SIG-M5 treated with dmso at 0.1 percent for 504 hours (cell line): ENCODE results near the gene GPR78.

ENCODE experiments used
- DNase-seq: peaks from one replicate; lab custom pipeline; 2025; ENCODE audit not compliant: unreplicated experiment; lab: John Stamatoyannopoulos, UW

Gene GPR78

DNA sequence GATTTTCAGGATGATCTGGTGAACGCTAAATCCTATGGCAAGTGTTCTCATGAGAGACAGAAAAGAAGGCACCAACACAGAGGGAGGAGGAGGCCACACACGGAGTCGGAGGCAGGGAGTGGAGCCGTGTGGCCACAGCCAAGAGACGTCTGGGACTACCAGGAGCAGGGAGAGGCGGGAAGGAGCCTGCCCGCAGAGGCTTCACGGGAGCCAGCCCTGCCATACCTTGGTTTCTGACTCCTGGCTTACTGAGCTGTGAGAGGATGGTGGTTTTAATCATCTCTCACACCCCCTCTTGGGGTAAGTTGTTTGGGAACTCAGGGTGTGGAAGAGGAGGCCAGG, 33.5 kb upstream of the GPR78 start:
- no peak for DNase-seq

DNA sequence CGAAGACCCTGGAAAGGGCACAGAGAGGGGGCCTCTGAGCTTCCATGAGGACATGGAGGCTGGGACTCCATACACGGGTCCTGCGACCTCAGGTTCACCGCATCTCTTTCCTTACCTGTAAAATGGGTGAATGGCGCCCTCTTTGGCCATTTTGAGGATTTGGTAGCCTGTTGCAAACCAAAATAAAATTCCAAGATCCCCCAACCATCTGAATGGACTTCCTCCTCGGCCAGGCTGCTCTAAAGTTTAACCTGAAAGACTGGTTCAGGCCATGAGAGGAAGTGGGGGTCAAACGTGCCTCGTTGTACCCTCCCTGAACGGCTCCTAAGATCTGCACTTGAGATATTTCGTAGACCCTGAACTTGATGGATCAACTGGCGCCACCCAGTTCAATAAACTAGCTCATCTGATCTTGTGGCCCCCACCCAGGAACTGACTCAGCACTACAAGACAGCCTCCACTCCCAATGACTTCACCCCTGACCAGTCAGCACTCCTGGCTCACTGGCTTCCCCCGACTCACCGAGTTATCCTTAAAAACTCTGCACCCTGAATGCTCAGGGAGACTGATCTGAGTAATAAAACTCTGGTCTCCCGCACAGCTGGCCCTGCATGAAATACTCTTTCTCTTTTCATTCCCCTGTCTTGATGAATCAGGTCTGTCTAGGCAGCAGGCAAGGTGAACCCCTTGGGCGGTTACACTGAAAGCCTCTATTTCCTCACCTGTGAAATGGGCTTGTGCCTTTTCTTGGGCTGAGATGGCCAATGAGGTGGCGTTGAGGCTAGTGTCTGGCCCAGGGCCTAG, 32.9 kb upstream of the GPR78 start:
- DNase-seq: no peak

DNA sequence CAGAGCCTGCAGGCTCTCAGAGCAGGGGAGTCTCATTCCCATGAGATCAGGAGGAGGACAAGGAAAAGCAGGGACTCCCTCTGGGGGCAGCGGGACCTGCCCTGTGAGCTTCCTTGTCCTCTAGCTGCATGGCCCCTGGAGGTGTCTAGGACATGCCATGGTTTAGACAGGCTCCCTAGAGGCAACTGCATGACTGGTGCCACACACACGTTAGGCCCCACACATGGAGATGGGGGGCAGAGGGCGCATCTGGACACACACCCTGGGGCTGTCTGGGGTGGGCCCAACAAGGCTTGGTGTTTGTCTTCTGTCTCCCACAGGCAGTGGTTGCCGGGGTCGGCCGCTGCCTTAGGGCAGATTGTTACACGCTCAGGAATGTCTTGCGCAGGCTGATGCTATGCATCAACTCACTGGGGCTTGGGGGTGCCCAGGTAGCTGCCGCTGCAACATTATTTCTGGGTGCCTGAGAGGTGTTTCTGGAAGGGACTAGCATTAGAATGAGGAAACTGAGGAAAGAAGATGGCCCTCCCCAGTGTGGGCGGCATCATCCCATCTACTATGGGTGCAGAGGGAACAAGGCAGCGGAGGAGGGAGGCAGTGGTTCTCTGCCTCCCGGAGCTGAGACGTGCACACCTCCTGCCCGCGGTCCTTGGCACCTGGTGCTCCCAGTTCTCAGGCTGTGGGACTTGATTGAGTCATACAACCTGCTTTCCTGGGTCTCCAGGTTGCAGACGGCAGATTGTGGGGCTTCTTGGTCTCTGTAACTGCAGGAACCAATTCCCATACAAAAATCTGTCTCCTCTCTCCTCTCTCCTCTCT, 32.1 kb upstream of the GPR78 start:
- DNase-seq: no peak

DNA sequence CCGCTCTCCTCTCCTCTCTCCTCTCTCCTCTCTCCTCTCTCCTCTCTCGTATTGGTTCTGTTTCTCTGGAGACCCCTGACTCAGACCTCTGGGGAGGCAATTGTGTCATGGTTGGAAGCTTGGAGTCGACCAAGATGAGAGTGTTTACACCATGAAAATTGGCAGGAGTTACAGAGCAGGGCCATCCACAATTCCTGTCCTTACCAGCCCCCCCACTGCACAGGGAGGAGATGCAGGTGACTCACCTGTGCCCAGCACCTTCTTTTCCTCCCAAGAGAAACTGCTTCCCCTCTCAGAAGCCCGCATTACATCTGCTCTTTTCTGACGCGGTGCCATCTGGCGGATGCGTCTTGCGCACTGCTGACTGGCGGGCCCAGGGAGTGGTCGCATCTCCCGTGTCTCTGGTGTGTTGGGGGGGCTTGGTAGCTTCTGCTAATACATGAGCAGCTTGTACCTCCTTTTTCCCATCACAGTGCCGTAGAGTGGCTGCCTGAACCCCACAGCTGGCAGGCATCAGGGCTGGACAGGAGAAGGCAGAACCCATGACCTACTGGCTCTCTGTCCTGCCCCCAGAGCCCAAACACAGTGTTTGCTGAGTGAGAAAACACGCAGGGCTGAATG, 31.4 kb upstream of the GPR78 start:
- DNase-seq: no peak

DNA sequence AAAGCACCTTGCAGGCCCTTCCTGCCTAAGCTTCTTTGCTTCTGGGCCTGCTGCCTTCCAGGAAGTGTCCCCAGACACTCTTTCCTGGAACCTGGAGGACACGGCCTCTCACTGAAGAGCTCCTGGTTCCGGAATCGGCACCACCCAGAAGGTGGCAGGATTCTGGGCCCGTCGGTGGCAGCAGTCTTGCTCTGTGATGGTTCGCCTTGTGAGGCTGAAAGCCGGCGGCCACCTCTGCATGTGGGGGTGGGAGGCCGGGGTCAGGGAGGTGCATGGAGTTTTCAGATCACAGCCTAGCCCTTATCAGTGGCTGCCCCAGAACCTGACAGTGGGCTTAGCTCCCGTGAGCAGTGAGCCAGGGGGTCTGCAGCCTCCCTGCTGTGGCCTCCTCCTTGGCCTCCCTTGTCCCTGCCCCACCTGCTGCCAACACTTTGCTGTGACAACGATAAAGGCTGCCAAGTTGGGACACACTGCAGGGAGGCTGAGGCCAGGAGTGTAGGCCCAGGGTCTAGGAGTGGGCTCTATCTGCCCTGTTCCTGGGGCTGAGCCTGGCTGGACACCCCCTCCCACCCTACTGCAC, 30.8 kb upstream of the GPR78 start:
- no peak for DNase-seq

DNA sequence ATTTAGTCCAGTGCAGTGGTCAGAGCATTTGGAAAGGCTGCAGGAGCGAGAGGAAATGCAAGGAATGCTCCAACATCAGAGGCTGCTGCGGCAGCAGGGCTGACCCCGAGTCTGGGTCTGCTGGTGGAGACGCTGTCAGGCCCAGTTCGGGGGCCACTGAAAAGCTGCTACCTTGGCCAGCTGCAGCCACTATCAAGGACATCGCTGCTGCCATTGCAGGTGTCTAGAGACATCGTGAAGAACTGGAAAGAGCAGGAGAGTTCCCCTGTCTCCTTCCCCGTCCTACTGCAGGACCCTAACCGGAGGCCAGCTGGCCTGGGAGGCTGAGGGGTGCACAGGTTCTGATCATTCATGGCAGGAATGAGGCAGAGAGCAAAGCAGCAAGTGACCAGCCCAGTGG, 29.5 kb upstream of the GPR78 start:
- no peak for DNase-seq

DNA sequence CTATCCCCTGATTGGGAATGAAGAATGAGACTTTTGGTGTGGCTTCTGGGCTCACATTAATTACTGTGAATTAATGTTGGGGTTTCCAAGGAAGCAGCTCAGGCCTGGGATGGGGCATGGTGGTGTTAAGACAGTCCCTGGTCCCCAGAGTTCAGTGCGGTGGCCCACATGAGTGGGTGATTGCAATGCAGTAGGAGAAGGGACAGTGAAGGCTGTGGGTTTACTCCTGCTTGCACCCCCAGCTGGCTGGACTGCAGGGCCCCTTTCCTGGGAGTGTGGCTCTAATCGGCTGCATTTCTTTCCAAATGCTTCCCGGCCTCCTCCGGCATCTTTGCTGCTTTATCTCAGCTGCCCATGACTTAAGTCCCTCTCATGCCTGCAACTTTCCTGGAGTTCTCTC, 28.2 kb upstream of the GPR78 start:
- no peak for DNase-seq

DNA sequence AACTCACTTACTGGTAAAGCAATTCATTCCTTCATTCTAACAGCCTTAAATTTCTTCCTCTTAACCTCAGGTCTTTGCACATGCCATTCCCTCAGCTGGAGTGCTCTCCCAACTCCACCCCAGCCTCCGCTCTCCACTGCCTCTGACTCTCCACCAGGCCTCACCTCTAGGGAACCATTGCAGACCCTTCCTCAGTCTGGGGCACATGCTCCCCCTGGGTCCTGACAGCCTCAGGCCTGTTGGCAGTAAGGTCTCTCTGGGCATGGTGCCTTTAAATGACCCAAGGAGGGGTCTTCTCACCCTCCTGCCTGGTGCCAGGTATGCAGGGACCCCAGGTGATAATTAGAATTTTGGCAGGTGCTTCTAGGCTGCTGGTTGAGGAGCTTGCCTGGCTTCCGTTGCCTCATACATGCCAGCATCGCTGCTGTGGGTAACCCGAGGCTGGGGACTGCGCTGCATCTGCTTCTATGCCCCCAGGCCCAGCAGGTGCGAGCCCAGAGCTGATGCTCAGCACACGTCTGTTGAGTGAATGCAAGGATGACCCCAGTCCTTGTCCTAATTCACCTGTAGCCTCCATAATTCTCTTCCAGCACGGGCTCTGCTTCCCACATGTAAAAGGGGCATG, 27.5 kb upstream of the GPR78 start:
- DNase-seq: no peak

DNA sequence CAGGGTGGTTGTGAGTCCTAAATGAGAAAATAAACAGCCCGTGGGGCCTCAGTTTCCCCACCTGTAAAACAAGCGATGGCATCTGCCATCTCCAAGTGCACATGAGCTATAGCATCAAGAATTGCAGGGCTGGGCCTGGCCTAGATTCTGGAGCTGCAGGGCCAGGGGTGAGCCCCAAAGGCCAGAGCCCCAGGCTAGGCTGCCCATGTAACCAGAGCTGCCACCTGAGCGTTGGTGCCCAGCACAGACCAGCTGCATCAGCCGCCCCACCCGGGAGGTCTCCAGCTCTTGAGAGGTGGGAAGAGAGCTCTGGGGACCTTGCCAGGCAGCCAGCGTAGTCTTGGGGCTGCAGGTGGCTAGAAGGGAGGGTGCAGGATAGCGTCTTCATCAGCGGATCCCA, 27.0 kb upstream of the GPR78 start:
- no peak for DNase-seq

DNA sequence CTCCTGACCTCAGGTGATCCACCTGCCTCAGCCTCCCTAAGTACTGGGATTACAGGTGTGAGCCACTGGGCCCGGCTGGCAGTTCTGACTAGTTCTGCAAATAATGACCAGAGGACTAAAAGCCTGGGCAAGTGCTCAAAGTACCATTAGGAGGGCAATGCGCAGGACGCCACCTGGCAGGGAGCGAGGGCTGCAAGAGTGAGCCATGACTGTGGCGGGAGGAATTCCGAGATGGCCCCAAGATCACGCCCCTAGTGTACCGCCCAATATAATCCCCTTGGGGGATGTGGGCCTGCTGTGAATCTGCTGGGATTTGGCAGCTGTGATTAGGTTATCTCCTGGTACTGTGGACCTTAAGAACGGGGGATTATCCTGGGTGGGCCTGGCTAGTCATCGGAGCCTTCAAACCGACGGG, 26.2 kb upstream of the GPR78 start:
- DNase-seq: no peak

DNA sequence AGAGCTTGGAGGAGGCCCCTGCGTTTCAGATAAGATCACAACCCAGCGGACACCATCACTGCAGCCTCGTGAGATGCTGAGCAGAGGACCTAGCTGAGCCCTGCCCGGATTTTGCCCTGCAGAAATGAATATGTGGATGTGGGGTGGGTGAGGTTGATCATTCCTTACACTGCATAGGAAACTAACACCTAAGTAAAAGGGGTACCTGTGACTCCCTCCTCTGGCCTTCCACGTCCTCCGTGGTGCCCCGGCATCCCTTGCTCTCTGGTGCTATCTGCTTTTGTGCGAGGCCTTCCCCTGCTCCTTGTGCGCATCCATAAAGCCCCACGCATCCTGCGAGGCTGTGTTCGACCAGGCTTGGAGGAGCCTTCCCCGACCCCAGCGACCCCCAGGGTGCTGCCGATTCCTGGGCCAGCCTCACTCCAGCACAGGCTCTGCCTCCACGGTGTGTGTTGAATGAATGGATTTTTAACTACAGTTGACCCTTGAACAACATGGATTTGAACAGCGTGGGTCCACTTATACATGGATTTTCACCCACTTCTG, 25.6 kb upstream of the GPR78 start:
- DNase-seq: no peak

DNA sequence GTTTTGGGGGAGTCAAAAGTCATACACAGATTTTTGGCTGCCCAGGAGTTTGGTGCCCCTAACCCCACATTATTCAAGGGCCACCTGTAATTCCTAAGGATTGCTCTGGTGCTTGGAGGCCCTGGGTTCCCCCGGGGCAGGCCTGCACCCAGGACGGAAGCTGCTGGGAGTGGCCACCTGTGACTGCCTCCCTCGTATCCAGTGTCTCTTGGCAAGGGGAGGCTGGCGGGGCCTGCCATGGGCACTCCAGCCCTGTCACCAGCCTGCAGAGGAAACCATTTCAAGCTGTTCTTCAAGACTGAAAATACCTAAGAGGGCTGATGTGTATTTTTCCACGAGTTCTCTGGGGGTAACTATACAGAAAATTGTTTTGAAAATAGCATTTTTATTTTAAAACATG, 24.5 kb upstream of the GPR78 start:
- no peak for DNase-seq

DNA sequence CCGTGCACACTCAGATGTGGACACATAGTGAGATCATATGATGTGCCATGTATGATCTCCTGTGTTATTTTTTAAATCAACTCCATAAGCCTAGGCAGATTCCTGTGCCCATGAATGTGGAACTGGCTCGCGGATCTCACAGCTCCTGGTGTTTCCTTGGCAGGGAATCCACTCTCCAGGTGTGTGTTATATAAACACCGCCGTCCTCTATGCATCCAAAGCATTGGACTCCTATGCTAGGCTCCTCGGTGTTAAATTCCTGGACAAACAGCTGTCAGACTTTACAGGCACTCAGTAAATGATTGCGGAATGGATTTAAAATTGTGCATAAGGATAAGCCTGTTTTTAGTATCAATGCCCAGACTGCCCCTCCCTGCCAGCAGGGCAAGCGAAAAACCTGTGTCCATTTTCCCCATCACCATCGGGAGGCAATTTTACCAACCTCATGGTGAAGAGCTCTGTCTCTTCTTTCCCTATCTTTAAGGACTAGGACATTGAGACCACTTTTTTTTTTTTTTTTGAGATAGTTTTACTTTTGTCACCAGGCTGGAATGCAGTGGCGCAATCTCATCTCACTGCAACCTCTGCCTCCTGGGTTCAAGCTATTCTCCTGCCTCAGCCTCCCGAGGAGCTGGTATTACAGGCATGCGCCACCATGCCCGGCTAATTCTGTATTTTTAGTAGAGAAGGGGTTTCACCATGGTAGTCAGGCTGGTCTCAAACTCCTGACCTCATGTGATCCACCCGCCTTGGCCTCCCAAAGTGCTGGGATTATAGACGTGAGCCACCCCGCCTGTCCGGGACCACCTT, 23.6 kb upstream of the GPR78 start:
- no peak for DNase-seq

DNA sequence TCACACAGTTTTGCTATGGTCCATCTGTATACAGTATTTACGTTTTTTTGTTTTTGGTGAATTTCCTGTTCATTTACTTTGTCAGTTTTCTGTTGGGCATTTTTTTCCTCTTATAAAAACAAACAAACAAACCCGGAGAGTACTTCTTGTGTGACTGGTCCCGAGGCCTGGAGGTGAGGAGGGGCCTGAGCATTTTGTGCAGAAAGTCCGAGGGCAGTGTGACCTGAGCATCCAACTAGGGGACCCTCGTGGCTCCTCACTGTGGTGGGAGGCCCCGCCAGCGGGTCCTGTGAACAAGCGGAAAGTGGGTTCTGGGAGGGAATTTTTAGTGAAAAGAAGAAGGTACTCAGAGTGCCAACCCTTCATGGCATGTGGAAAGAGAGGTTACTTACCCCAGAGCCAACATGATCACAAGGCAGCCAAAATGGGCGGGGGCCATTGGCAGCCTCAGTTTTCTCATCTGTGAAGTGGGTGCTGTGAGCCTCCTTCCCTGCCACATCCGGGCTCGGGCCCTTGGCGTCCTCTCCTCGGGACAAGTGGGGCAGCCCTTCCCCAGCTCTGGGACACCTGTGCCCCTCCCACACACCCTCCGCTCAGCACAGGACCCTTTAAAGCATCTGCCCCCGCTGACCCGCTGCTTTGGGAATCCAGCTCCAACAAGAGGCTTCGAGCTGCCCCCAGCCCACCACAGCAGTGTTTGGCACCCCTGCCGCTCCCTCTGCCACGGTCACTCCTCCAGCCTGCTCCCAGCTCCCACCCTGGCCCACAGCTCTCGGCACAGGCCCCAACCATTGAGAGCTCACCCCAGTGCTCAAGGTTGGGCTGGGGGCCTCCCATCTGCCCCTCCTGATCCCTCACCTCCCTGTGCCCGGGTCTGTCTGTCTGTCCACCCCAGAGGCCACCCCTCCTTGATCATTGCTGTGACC, 22.8 kb upstream of the GPR78 start:
- no peak for DNase-seq

DNA sequence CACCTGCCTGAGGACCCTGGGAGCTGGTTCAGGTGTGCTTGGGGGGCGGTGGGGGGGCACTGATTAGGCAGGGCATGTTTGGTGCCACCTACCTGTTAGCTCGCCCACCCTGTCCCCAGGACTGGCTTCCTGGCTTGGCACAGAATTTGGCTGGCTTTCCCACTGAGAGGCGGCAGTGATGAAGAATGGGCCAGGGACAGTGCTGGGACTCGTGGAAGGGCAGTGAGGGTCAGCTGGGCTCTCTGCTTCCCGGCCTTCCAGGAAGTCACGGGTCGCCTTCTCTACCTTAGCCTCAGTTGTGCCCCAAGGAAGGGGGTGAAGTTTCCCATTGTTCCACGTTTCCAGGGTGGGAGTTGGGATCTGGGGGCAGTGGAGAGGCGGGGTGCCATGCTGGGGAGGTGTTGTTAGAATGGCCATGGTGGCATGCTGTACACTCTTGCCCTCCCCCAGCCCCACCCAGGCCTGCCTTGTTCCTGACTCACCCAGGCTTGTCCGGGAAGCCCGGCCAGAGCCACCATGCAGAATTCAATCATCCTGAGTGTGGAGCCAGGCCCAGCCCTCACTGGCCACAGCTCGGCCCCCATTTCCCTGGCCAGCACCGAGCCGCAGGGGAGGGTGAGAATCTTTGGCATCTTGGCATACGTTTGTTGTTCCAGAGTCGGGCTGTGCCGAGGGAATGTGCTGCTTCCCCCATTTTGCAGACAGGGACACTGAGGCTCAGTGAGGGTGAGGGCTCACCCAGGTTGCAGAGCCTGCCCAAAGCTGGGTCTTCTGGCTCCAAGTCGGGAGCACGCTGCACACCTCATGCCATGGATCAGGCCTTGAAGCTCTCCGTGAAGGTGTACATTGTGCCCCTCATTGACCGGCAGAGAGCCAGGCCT, 21.9 kb upstream of the GPR78 start:
- DNase-seq: no peak

DNA sequence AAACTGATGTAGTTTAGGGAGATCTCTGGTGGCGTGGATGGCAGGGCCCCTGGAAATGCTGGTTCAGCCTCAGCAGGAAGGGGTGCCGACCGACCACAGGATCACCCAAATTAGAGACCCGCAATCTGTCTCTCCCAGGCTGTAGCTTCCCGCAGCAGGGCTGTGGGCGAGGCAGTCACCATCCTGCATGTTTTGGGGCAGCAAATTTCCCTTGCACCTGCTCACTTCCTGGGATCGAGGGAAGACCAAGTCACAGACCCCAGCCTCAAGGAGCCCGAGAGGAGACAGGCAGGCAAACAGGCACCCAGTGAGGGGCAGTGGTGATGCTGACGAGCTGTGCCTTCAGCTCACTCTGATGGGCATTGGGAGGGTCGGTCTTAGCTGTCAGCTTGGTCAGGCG, 21.2 kb upstream of the GPR78 start:
- DNase-seq: no peak

DNA sequence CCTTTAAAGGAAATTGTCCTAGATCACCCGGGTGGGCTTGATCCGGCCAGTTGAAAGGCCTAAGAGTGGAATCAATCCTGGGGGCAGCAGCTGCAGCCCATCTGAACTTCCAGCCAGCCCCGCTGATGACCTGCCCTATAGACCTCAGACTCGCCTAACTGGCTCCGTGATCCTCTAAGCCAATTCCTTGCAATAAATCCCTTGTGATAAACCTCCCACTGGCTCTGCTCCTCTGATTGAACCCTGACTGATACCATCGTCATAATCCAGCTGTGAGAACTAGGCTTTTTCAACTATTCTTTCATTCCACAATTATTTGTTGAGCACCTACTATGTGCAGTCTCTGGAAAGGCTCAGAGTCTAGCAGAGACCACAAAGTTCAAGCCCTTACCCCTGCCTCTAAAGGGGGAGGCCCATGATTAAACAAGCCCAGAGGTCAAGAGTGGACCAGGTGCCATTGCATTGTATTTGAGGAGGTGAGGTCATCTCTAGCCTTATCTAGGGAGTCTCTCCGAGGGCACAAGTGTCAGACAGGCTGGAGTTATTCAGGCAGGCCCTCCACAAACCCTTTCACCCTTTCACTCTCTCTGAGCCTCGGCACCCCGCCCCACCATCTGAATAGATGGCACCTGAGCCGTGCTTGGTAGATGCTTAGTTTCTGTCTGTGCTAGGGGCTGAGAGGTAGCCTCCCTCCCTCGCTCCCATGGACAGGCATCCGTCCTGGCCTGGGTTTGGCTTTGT, 20.5 kb upstream of the GPR78 start:
- DNase-seq: no peak
